ENCODE measurements around the gene AIF1L.
"Not testable (repeated sequence)": the region's sequence is repeated elsewhere in the genome, so short reads cannot be mapped to it uniquely, and the experiment has no call there.

The AIF1L gene

DNA sequence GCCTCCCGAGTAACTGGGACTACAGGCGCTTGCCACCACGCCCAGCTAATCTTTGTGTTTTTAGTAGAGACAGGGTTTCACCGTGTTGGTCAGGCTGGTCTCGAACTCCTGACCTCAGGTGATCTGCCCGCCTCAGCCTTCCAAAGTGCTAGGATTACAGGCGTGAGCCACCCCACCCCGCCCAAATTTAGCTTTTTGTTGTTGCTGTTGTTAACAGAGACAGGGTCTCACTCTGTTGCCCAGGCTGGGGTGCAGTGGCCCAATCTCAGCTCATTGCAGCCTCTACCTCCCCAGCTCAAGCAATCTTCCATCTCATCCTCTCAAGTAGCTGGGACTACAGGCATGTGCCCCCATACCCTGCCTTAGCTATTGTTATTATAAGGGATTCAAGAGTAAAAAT is 3.5 kb downstream of the AIF1L start:
- H3K27ac Mint-ChIP-seq; H3K36me3 Mint-ChIP-seq (ENCODE audit: low read depth); H3K4me3 Mint-ChIP-seq; intact Hi-C loops (cut with micrococcal nuclease); H3K9me3 Mint-ChIP-seq; H3K4me1 Mint-ChIP-seq (ENCODE audit: low read depth): not testable (repeated sequence)
- peaks cover 32% of the 10 kb centered on the region for H3K27me3 Mint-ChIP-seq

DNA sequence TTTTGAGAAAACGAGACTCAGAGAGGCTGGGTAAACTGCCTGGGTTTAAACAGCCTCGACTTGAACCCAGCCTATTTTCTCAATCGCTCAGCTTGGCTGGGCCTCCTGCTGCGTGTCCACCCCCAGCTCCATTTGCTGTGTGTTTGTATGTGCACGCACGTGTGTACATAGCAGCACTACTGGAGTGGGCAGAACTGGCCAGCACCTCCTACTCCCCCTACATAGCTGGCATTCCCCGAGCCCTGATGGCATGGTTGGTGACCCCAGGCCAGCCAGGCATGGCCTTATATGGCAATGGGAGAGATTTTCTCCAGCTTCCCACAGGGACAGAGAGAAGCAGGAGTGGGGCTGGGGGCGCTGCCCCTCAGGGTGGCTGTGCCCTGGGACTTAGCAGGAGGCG is 4.1 kb downstream of the AIF1L start:
- Mint-ChIP-seq H3K4me3 (no peak overlapping the region), H3K9me3 (no peaks in the 10 kb centered on the region), H3K4me1 (ENCODE audit: low read depth) (peaks cover 4% of the 10 kb centered on the region), H3K36me3 (ENCODE audit: low read depth) (no peaks in the 10 kb centered on the region), H3K27ac (no peak overlapping the region), H3K27me3 (peaks cover 26% of the 10 kb centered on the region)
- intact Hi-C loops (cut with micrococcal nuclease): no loop called here

DNA sequence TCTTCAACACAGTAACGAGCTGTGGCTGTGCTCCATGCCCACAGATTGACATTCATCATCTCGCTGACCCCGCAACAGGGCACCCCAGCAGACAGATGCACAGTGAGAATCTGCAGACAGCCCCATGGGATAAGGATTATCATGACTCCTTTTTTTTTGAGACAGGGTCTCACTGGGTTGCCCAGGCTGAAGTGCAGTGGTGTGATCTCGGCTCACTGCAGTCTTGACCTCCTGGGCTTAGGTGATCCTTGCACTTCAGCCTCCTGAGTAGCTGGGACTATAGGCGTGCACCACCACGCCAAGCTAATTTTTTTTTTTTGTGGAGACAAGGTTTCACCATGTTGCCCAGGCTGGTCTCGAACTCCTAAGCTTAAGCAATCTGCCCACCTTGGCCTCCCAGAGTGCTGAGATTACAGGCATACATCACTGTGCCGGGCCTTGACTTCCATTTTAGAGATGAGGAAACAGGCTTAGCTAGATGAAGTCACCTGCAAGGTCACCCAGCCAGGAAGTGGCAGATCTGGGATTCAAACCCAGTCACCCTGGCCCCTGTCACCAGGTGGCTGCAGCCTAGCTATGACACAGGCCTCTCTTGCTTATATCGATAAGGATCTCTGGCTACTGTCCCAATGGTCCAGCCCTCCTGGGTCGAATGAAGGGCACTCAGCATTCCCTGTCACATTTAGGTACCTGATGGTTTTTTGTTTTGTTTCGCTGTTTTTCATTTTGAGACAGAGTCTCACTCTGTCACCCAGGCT is 5.1 kb downstream of the AIF1L start:
- intact Hi-C loops (cut with micrococcal nuclease): no loop called here
- no peaks in the 10 kb centered on the region for H3K36me3 Mint-ChIP-seq (ENCODE audit: low read depth)
- peaks cover 19% of the 10 kb centered on the region for H3K27me3 Mint-ChIP-seq
- H3K4me1 Mint-ChIP-seq (ENCODE audit: low read depth): no peaks in the 10 kb centered on the region
- no peak overlapping the region for H3K4me3 Mint-ChIP-seq
- no peak overlapping the region for H3K27ac Mint-ChIP-seq
- no peaks in the 10 kb centered on the region for H3K9me3 Mint-ChIP-seq

DNA sequence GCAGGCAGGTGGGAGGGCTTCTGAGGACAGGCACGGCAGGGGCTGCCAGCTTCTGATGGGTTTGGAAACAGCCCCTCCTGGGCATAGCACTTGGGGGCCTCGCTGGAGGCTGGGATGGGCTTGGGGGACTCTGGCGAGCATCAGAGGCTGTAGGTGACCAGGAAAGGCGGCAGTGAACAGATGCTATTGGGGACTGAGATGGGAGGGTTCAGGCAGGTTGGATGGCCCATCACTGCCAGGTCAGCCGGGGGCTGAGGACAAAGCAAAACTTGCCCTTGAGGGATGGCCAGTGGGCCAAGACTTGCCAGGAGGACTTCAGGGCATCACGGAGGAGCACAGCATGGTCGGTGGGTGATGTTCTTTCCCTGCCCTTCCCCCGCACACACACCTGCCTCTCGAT is 6.7 kb downstream of the AIF1L start:
- Mint-ChIP-seq H3K4me3 (no peak overlapping the region), H3K4me1 (ENCODE audit: low read depth) (no peaks in the 10 kb centered on the region), H3K9me3 (no peaks in the 10 kb centered on the region), H3K27me3 (peaks cover 5% of the 10 kb centered on the region), H3K36me3 (ENCODE audit: low read depth) (no peaks in the 10 kb centered on the region), H3K27ac (no peak overlapping the region)
- intact Hi-C loops (cut with micrococcal nuclease): no loop called here

DNA sequence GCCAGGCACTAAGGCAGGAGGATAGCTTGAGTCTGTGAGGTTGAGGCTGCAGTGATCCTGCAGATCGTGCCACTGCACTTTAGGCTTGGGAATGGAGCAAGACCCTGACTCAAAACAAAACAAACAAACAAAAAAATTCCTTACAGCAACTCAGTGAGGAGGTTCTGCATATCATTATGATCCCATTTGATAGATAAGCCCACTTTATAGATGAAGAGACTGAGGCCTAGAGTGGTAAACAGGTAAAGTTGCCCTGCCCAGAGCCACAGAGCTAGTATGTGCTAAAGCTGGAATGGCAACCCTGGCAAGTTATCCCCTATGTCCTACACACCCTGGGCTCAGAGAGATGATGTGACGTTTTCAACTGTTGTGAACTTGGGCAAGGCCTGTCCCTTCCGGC is 7.2 kb downstream of the AIF1L start:
- no peaks in the 10 kb centered on the region for H3K36me3 Mint-ChIP-seq (ENCODE audit: low read depth)
- H3K4me1 Mint-ChIP-seq (ENCODE audit: low read depth): no peaks in the 10 kb centered on the region
- no peak overlapping the region for H3K27ac Mint-ChIP-seq
- intact Hi-C loops (cut with micrococcal nuclease): no loop called here
- H3K4me3 Mint-ChIP-seq: no peak overlapping the region
- peaks cover 2% of the 10 kb centered on the region for H3K27me3 Mint-ChIP-seq
- H3K9me3 Mint-ChIP-seq: no peaks in the 10 kb centered on the region

DNA sequence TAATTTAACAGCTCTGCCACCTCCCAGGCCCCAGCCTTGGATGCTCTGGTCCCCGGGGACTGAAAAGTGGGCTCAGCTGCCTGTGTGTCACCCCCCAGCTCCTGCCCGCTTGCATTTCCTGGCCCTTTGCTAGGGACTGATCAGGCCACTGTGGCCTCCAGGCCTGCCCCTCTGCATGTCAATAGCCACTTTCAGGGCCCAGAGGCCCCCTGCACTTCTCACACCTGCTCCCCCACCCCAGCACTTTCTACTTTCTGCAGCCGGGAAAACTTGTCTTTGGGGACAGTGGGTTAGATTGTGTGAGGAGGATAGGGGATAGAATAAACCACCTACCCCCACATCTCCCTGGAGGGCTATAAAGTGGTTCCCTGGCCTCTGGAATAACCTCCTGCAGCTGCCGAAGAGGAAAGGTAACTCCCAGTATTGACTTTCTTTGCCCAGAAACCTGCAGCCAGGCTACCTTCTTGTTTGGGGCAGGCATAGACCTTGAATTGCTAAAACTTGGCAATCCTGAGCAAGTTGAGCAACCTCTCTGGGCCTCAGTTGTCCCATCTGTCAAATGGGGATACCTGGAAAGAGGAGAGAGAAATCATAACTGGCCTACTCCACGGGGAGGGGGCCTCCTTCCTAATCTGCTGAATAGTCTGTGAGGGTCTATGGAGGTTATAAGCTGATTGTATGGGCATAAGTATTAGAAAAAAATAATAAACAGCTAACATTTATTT is 7.8 kb downstream of the AIF1L start:
- Mint-ChIP-seq H3K9me3 (no peaks in the 10 kb centered on the region), H3K27me3 (no peaks in the 10 kb centered on the region), H3K36me3 (ENCODE audit: low read depth) (no peaks in the 10 kb centered on the region), H3K27ac (no peak overlapping the region), H3K4me3 (no peak overlapping the region), H3K4me1 (ENCODE audit: low read depth) (no peaks in the 10 kb centered on the region)
- intact Hi-C loops (cut with micrococcal nuclease): no loop called here

DNA sequence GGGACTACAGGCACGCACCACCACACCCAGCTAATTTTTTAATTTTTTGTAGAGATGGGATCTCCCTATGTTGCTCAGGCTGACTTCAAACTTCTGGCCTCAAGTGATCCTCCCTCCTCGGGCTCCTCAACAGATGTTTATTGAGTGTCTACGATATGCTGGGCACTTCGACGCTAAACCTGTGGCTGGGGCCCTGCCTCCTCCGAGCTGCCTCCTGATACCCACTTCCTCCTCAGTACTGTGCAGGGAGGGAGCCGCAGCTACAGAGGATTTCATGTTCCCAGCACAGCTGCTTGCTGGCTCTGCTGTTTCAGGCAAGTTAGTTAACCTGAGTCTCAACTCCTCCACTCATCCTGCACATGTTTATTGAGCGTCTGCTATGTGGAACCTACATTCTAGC is 9.6 kb downstream of the AIF1L start:
- intact Hi-C loops (cut with micrococcal nuclease): no loop called here
- H3K4me1 Mint-ChIP-seq (ENCODE audit: low read depth): no peaks in the 10 kb centered on the region
- H3K36me3 Mint-ChIP-seq (ENCODE audit: low read depth): no peaks in the 10 kb centered on the region
- H3K27me3 Mint-ChIP-seq: no peaks in the 10 kb centered on the region
- no peak overlapping the region for H3K27ac Mint-ChIP-seq
- H3K9me3 Mint-ChIP-seq: no peaks in the 10 kb centered on the region
- H3K4me3 Mint-ChIP-seq: no peak overlapping the region

DNA sequence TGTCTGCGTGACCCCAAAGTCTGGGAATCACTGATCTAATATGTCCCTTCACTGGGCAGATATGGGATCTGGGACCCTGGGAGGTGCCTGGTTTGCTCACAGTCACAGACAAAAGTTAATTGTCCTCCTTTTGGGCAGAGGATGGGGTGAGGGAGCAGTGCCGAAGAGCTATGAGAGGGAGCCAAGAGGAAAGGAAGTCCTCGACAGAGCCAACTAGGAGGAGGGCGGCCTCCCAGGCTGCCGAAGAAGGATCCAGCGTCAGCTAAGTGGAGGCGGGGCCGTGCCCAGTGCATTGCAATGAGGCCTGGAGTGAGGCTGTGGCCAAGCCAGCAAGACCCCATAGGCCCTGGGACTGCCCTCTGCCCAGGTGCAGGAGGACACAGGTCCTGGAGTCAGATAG is 11.4 kb downstream of the AIF1L start:
- H3K36me3 Mint-ChIP-seq (ENCODE audit: low read depth): no peaks in the 10 kb centered on the region
- H3K27ac Mint-ChIP-seq: no peak overlapping the region
- no peaks in the 10 kb centered on the region for H3K27me3 Mint-ChIP-seq
- intact Hi-C loops (cut with micrococcal nuclease): no loop called here
- no peaks in the 10 kb centered on the region for H3K9me3 Mint-ChIP-seq
- no peak overlapping the region for H3K4me3 Mint-ChIP-seq
- no peaks in the 10 kb centered on the region for H3K4me1 Mint-ChIP-seq (ENCODE audit: low read depth)

DNA sequence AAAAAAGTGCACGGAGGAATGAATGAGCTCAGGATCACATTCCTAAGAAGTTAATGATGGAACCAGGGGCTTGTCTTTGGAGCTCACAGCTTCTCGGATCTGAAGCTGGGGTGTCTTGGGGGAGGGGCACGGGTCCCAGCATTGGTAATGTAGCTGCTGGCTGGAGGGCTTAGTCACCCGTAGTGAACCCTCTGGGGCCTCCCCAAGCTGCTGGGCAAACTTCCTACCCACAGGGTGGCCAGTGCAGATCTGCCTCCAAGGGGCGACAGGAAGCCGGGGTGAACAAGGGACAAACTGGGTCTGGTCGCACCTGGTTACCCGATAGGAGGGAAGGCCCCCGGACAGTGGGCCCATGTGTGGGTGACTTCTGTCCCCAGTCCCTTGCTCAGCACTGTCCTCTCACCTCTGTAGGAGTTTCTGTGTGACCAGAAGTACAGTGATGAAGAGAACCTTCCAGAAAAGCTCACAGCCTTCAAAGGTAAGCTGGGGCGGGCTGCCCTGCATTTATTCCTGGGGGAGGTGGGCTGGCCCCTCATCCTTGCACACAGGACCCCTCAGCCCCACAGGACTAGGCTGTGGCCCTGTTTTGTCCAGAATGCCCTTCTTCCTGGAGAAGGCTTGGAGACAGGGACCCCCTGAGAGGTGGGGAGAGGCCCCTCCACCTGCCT is 15.0 kb downstream of the AIF1L start:
- Mint-ChIP-seq H3K36me3 (ENCODE audit: low read depth) (no peaks in the 10 kb centered on the region), H3K4me1 (ENCODE audit: low read depth) (no peaks in the 10 kb centered on the region), H3K27me3 (no peaks in the 10 kb centered on the region), H3K9me3 (no peaks in the 10 kb centered on the region), H3K4me3 (no peak overlapping the region), H3K27ac (no peak overlapping the region)
- intact Hi-C loops (cut with micrococcal nuclease): no loop called here

DNA sequence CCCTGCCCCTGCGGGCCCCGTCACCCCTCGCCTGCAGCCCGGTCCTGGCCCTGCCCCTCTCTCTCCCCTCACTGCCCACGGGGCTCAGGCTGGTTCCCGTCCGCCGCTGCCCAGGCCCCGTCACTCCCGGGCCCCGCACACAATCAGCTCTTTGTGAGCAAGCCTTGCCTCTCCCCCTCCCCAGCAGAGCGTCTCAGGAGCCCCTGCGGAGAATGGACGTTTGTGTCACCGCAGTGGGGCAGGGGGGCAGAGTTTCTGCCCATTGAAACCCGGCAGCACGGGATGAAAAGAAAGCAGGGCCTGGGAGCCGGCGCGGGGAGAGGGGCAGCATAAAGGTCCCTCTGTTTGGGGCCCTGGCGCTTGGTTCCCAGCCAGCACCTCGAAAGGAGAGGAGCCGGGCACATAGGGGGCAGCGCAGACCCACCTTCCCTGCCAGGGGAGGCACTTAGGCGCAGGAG is 15.6 kb downstream of the AIF1L start:
- Mint-ChIP-seq H3K27me3 (no peaks in the 10 kb centered on the region), H3K9me3 (no peaks in the 10 kb centered on the region), H3K36me3 (ENCODE audit: low read depth) (no peaks in the 10 kb centered on the region), H3K27ac (no peak overlapping the region), H3K4me3 (no peak overlapping the region), H3K4me1 (ENCODE audit: low read depth) (peaks cover 1% of the 10 kb centered on the region)
- intact Hi-C loops (cut with micrococcal nuclease): no loop called here

DNA sequence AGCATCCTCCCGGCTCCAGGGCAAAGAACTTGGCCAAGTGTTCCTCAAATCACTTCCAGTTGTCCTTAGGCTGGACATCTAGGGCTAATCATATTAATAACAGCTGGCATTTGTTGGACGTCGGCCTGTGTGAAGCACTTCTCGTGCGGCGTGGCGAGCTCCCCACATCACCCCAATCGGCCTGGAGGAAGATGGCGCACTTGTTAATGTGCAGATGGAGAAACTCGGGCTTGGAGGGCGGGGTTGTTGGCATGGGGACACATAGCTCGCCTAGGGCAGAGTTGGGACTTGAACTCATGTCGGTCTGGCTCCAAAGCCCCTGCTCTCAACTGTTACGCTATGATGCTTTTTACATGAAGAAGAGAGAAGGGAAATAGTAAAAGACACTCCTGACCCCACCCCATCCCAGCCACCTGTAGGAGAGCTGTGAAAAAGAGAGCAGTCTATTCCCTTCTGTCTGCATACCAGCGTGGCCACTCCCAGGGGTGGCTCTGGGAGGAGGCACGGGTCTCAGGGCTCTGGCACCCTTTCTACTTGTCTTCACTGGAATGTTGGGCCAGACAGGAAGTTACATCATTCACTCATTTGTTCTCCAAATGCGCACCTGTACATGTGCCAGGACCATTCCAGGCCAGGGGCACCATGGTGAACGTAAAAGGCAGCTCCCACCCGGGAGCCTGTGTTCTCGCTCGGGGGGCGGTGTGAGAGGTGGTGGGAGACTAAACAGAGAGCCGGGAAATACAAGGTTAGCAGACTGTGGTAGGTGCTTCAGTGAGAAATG is 16.2 kb downstream of the AIF1L start:
- H3K4me3 Mint-ChIP-seq: no peak overlapping the region
- peaks cover 6% of the 10 kb centered on the region for H3K4me1 Mint-ChIP-seq (ENCODE audit: low read depth)
- no peaks in the 10 kb centered on the region for H3K9me3 Mint-ChIP-seq
- intact Hi-C loops (cut with micrococcal nuclease): no loop called here
- H3K27ac Mint-ChIP-seq: no peak overlapping the region
- H3K36me3 Mint-ChIP-seq (ENCODE audit: low read depth): no peaks in the 10 kb centered on the region
- H3K27me3 Mint-ChIP-seq: peaks cover 4% of the 10 kb centered on the region

DNA sequence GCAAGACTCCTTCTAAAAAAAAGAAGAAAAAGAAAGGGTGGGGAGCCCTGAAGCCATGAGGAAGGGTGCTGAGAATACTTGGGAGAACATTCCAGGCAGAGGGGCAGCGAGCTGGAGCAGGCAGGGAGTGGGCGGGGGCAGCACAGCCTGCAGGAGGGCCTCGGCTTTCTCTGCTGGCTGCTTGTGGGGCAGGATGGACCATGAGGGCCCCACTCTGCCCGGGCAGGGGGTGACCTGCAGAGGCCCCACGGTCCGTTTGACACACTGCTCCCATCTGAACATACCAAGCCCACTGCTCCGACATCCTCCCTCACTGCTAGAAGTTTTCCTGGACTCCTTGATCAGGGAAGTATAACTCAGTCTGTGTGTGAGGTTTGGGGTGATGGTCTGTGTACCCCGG is 17.3 kb downstream of the AIF1L start:
- no peaks in the 10 kb centered on the region for H3K9me3 Mint-ChIP-seq
- peaks cover 6% of the 10 kb centered on the region for H3K4me1 Mint-ChIP-seq (ENCODE audit: low read depth)
- H3K27ac Mint-ChIP-seq: no peak overlapping the region
- H3K4me3 Mint-ChIP-seq: no peak overlapping the region
- H3K36me3 Mint-ChIP-seq (ENCODE audit: low read depth): no peaks in the 10 kb centered on the region
- intact Hi-C loops (cut with micrococcal nuclease): no loop called here
- H3K27me3 Mint-ChIP-seq: peaks cover 4% of the 10 kb centered on the region

DNA sequence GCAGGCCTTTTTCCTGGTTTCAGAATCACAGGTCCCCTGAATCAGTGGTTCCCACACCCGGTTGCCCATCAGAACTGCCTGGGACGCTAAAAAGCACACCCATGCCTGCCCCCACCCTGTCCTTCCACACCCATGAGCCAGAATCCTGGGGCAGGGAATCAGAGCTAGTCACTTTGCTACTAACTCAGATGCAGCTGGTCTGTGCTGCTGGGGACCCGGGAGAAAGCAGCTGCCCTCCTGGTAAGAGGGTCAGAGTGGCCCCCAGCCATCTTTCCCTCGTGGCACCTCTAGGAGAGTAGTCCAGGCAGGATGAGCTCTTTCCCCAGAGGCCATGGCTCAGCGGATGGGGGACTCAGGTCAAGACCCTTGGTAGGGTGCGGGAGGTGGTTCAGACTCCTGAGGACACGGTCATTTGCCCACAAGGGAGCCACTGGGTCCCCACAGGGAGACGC is 17.8 kb downstream of the AIF1L start:
- Mint-ChIP-seq H3K4me1 (ENCODE audit: low read depth) (peaks cover 6% of the 10 kb centered on the region), H3K4me3 (no peak overlapping the region), H3K36me3 (ENCODE audit: low read depth) (no peaks in the 10 kb centered on the region), H3K27ac (no peak overlapping the region), H3K9me3 (no peaks in the 10 kb centered on the region), H3K27me3 (peaks cover 4% of the 10 kb centered on the region)
- intact Hi-C loops (cut with micrococcal nuclease): no loop called here

DNA sequence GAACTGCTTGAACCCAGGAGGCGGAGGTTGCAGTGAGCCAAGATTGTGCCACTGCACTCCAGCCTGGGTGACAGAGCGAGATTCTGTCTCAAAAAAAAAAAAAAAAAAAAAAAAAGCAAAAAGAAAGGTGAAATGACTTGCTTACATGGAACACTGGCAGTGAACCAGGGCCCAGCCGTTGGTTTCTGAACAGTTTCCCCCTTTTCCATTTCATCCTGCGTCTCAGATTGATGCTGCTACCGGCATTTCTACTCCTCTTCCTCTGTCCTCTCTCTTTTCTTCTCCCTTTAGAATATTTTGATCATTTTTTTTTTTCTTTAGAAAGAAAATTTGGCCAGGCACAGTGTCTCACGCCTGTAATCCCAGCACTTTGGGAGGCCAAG is 19.0 kb downstream of the AIF1L start:
- intact Hi-C loops (cut with micrococcal nuclease); H3K4me1 Mint-ChIP-seq (ENCODE audit: low read depth); H3K27me3 Mint-ChIP-seq; H3K4me3 Mint-ChIP-seq; H3K27ac Mint-ChIP-seq; H3K36me3 Mint-ChIP-seq (ENCODE audit: low read depth); H3K9me3 Mint-ChIP-seq: not testable (repeated sequence)
